ENCODE measurements around the gene ABCC12.

DNA sequence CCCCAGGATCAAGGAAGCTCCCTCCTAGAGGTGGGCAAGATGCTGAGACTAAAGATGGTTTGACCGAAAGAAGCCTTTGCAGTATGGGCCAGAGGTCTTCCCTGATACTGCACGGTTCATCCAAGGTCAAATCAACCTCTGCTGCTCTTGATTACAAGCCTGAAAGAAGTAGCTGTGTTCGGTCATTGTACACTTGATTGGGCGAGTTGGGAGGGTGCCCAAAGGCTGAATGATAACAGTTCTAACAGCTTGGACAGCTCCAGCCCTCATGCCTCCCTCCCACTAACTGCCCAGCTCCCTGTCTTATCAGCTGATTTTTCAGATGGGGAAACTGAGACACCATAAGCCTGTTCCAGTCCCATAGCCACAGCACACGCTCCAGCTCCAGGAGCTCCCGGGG, 42.8 kb downstream of the ABCC12 start:
- no peak for TF ChIP-seq POLR2A (IDR thresholded peaks at IDR 0.05; ENCODE audit: low read depth, low read length)
- no peak for TF ChIP-seq POLR2AphosphoS5 (IDR thresholded peaks at IDR 0.05; ENCODE audit: low read depth, low read length)
- no peak for TF ChIP-seq TAF1 (IDR thresholded peaks at IDR 0.05; ENCODE audit: low read depth, low read length)
- no peak for TF ChIP-seq SPI1 (IDR thresholded peaks at IDR 0.05; ENCODE audit: low read depth, low read length)
- no peak for TF ChIP-seq PAX5 (IDR thresholded peaks at IDR 0.05; ENCODE audit: insufficient read depth, low read length, severe bottlenecking)
- no peak for TF ChIP-seq POU2F2 (IDR thresholded peaks at IDR 0.05; ENCODE audit: low read depth, low read length)
